ENCODE results near the gene UBE2H.

GRCh38 chr7:129855935-129856717, 96.6 kb downstream of the UBE2H start:
- TF ChIP-seq, protein P1, sequence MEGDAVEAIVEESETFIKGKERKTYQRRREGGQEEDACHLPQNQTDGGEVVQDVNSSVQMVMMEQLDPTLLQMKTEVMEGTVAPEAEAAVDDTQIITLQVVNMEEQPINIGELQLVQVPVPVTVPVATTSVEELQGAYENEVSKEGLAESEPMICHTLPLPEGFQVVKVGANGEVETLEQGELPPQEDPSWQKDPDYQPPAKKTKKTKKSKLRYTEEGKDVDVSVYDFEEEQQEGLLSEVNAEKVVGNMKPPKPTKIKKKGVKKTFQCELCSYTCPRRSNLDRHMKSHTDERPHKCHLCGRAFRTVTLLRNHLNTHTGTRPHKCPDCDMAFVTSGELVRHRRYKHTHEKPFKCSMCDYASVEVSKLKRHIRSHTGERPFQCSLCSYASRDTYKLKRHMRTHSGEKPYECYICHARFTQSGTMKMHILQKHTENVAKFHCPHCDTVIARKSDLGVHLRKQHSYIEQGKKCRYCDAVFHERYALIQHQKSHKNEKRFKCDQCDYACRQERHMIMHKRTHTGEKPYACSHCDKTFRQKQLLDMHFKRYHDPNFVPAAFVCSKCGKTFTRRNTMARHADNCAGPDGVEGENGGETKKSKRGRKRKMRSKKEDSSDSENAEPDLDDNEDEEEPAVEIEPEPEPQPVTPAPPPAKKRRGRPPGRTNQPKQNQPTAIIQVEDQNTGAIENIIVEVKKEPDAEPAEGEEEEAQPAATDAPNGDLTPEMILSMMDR (IDR thresholded peaks at IDR 0.05; ENCODE audit: low read depth, low read length) = no peak
- TF ChIP-seq EZH2phosphoT487 (IDR thresholded peaks at IDR 0.05; ENCODE audit: low read depth) = no peak
